Ovary (tissue), 3 donors: ENCODE measurements around the gene LYRM7.

Source experiments
- EP300 ChIP-seq: sonication (generic); formaldehyde crosslinking; IDR thresholded peaks from one replicate; pipeline ENCODE4 v1.6.1; 2017; ENCODE audit warnings: antibody characterized with exemption
- POLR2A ChIP-seq: fragments of 450-650 bp; IDR thresholded peaks from one replicate; pipeline ENCODE4 v1.6.1; 2017; ENCODE audit warnings: antibody characterized with exemption, mild to moderate bottlenecking, moderate library complexity
- TF ChIP-seq, protein P1 (sequence below), 3 donors: fragments of 450-650 bp in 2 of 3; fragments of 200-600 bp in 1 of 3; IDR thresholded peaks; one replicate each; pipeline versions ENCODE4 v1.5.1 to v1.8.0; 2016 to 2022; ENCODE audit warnings: antibody characterized with exemption in 3 of 3, mild to moderate bottlenecking in 1 of 3
- donor health status: DM: no; HTN: no; CAD: no.

DNA sequence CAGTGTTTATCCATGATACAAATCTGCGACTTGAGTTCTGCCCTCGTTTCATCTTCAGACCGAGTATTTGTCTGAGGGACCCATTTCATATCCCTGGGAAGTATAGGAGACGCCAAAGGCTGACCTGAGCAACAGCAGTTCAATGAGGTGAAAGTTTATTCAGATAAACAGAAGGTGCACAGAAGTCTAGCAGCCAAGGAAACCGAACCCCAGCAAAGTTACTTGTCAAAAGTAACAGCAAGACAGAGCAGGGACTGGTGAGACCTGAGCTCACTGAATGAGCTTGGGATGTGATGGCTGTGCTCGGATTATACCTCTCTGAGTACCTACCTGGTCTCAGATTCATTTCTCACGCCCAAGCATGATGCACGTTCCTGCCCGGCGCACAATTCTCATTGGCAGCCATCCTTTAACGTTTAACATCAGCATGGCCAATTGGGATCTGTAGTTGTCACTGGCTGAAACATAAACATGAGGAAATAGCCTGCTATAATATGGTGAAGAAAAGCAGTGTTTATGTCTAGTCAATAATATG is 599 bp downstream of the LYRM7 start:
- TF ChIP-seq, protein P1, sequence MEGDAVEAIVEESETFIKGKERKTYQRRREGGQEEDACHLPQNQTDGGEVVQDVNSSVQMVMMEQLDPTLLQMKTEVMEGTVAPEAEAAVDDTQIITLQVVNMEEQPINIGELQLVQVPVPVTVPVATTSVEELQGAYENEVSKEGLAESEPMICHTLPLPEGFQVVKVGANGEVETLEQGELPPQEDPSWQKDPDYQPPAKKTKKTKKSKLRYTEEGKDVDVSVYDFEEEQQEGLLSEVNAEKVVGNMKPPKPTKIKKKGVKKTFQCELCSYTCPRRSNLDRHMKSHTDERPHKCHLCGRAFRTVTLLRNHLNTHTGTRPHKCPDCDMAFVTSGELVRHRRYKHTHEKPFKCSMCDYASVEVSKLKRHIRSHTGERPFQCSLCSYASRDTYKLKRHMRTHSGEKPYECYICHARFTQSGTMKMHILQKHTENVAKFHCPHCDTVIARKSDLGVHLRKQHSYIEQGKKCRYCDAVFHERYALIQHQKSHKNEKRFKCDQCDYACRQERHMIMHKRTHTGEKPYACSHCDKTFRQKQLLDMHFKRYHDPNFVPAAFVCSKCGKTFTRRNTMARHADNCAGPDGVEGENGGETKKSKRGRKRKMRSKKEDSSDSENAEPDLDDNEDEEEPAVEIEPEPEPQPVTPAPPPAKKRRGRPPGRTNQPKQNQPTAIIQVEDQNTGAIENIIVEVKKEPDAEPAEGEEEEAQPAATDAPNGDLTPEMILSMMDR (IDR thresholded peaks at IDR 0.05): no peak
- TF ChIP-seq POLR2A: no peak
- no peak for TF ChIP-seq EP300
